CD4-positive, alpha-beta T cell (primary cell): ENCODE data around the gene SPCS3. TPM values are rescaled to one million over a fixed set of nuclear protein-coding genes. Genes with fewer than 3 reads are reported as not detected.

Experiments
- ATAC-seq: fragments of 200-7000 bp; cut with Tn5 transposase; one replicate; pipeline ENCODE4 v1.10.0; 2022; ENCODE audit warnings: mild to moderate bottlenecking; ENCODE audit not compliant: poor library complexity
- CTCF ChIA-PET: fragments of 350-600 bp; sonication (Branson Sonifier 250); formaldehyde crosslinking; loops from one replicate; lab custom pipeline; 2021; ENCODE audit warnings: antibody characterized with exemption, inconsistent platforms; lab: Charles Lee
- POLR2A ChIA-PET: fragments of 350-600 bp; sonication (Branson Sonifier 250); formaldehyde crosslinking; loops from one replicate; lab custom pipeline; 2021; ENCODE audit warnings: antibody characterized with exemption, inconsistent platforms; lab: Charles Lee
- DNase-seq, 14 experiments: peaks; one replicate each; pipeline ENCODE4 v3.0.0-alpha.2; 2013 to 2020; ENCODE audit warnings: mixed read lengths in 2 of 14
- H3K27ac ChIP-seq, 2 donors: one replicate each; pipeline versions ENCODE4 v1.5.1 to v1.7.0; 2013; ENCODE audit warnings: low read length in 2 of 2, low read depth in 1 of 2, mild to moderate bottlenecking in 1 of 2
- H3K27me3 ChIP-seq, 2 experiments: 1 replicate in 1 of 2; 2 replicates in 1 of 2; pipeline versions ENCODE4 v1.6.1 to v1.7.0; 2013; ENCODE audit warnings: low read length in 2 of 2, control low read depth in 1 of 2, mild to moderate bottlenecking in 1 of 2, moderate library complexity in 1 of 2; ENCODE audit not compliant: insufficient read depth in 2 of 2, control insufficient read depth in 1 of 2
- H3K36me3 ChIP-seq: one replicate; pipeline ENCODE4 v1.6.1; 2013; ENCODE audit warnings: low read length, control low read depth; ENCODE audit not compliant: insufficient read depth
- H3K4me1 ChIP-seq: one replicate; pipeline ENCODE4 v1.6.1; 2013; ENCODE audit warnings: low read length, control low read depth; ENCODE audit not compliant: insufficient read depth
- H3K4me3 ChIP-seq: one replicate; pipeline ENCODE4 v1.5.1; 2013; ENCODE audit warnings: mild to moderate bottlenecking, low read length, moderate library complexity
- H3K9me3 ChIP-seq, 2 experiments: 1 replicate in 1 of 2; 2 replicates in 1 of 2; pipeline versions ENCODE4 v1.6.1 to v1.7.0; 2013; ENCODE audit warnings: low read length in 2 of 2, mild to moderate bottlenecking in 2 of 2, control low read depth in 1 of 2, moderate library complexity in 1 of 2; ENCODE audit not compliant: control insufficient read depth in 1 of 2, insufficient read depth in 1 of 2
- H3K27ac Mint-ChIP-seq: one replicate; pipeline ENCODE4 v1.8.0; 2020; ENCODE audit warnings: mixed read lengths
- H3K27me3 Mint-ChIP-seq: one replicate; pipeline ENCODE4 v1.8.0; 2021; ENCODE audit warnings: mixed read lengths
- H3K36me3 Mint-ChIP-seq: one replicate; pipeline ENCODE4 v1.8.0; 2021; ENCODE audit warnings: low read depth, mixed read lengths
- H3K4me1 Mint-ChIP-seq: one replicate; pipeline ENCODE4 v1.8.0; 2021; ENCODE audit warnings: low read depth, mixed read lengths
- H3K4me3 Mint-ChIP-seq: one replicate; pipeline ENCODE4 v1.8.0; 2020; ENCODE audit warnings: mild to moderate bottlenecking, mixed read lengths
- H3K9me3 Mint-ChIP-seq: one replicate; pipeline ENCODE4 v1.8.0; 2020; ENCODE audit warnings: mixed read lengths
- CTCF ChIP-seq: fragments of 200-600 bp; IDR thresholded peaks from one replicate; pipeline ENCODE4 v1.8.0; 2022; ENCODE audit warnings: antibody characterized with exemption, mild to moderate bottlenecking
- intact Hi-C, 2 experiments: fragments of 100-400 bp; cut with DNase I in 1 of 2; cut with micrococcal nuclease in 1 of 2; formaldehyde crosslinking; loops; one replicate each; pipeline versions ENCODE4 v1.15.1 to v1.9.0; 2023 to 2025; cut with DNase I, micrococcal nuclease
- total RNA-seq, 174 experiments: library from RNA in 2 of 174; stranded (reverse) in 2 of 174; gene quantifications; one replicate each; pipeline ENCODE4 v1.2.3 and lab custom pipeline; 2021 to 2026

SPCS3 gene
- total RNA-seq, 2 experiments from 2014 or later, result 149 TPM

GRCh38 chr4:176290520-176290919, 29.2 kb upstream of the SPCS3 start:
- Histone ChIP-seq H3K4me1 (no peaks in the 10 kb centered on the region), H3K36me3 (no peaks in the 10 kb centered on the region), H3K27me3 (no peaks in the 10 kb centered on the region), H3K9me3 (no peaks in the 10 kb centered on the region), H3K27ac (no peak overlapping the region), H3K4me3 (no peak overlapping the region)
- TF ChIP-seq CTCF, result no peak
- intact Hi-C loops, result no loop called here
- ChIA-PET CTCF (no interaction called here), POLR2A (no interaction called here)
- ATAC-seq, result no peak
- Mint-ChIP-seq H3K4me3 (no peak overlapping the region), H3K36me3 (no peaks in the 10 kb centered on the region), H3K4me1 (no peaks in the 10 kb centered on the region), H3K27ac (no peak overlapping the region), H3K9me3 (no peaks in the 10 kb centered on the region), H3K27me3 (no peaks in the 10 kb centered on the region)
- DNase-seq, result no peak

GRCh38 chr4:176291748-176292147, 28.0 kb upstream of the SPCS3 start:
- ChIA-PET CTCF (no interaction called here), POLR2A (no interaction called here)
- Histone ChIP-seq H3K4me1 (no peaks in the 10 kb centered on the region), H3K4me3 (no peak overlapping the region), H3K27me3 (no peaks in the 10 kb centered on the region), H3K9me3 (no peaks in the 10 kb centered on the region), H3K36me3 (no peaks in the 10 kb centered on the region), H3K27ac (no peak overlapping the region)
- no peak overlapping the region for H3K27ac Mint-ChIP-seq
- no peaks in the 10 kb centered on the region for H3K36me3 Mint-ChIP-seq
- TF ChIP-seq CTCF, result no peak
- H3K9me3 Mint-ChIP-seq, result no peaks in the 10 kb centered on the region
- no peak overlapping the region for H3K4me3 Mint-ChIP-seq
- no peaks in the 10 kb centered on the region for H3K4me1 Mint-ChIP-seq
- ATAC-seq, result no peak
- H3K27me3 Mint-ChIP-seq, result no peaks in the 10 kb centered on the region
- intact Hi-C loops, result no loop called here
- no peak for DNase-seq

GRCh38 chr4:176292920-176293319, 26.8 kb upstream of the SPCS3 start:
- H3K9me3 ChIP-seq, result no peaks in the 10 kb centered on the region
- Mint-ChIP-seq H3K4me1 (no peaks in the 10 kb centered on the region), H3K27me3 (no peaks in the 10 kb centered on the region), H3K4me3 (no peak overlapping the region), H3K9me3 (no peaks in the 10 kb centered on the region), H3K27ac (no peak overlapping the region), H3K36me3 (no peaks in the 10 kb centered on the region)
- no peaks in the 10 kb centered on the region for H3K36me3 ChIP-seq
- H3K27me3 ChIP-seq, result no peaks in the 10 kb centered on the region
- TF ChIP-seq CTCF, result no peak
- ATAC-seq (no peak), DNase-seq (no peak)
- H3K4me1 ChIP-seq, result no peaks in the 10 kb centered on the region
- H3K27ac ChIP-seq, result no peak overlapping the region
- H3K4me3 ChIP-seq, result no peak overlapping the region
- ChIA-PET CTCF (no interaction called here), POLR2A (no interaction called here)
- intact Hi-C loops, result no loop called here
